ENCODE measurements around the gene CALCOCO1. TPM values are rescaled to one million over a fixed set of nuclear protein-coding genes. Genes with fewer than 3 reads are reported as not detected.

CALCOCO1 gene
- total and polyA plus RNA-seq, 2 of the 8 experiments (the other 6 are each of a cell fraction or from before 2014, with no cell fraction given), result 20.3 to 39.3 TPM

DNA sequence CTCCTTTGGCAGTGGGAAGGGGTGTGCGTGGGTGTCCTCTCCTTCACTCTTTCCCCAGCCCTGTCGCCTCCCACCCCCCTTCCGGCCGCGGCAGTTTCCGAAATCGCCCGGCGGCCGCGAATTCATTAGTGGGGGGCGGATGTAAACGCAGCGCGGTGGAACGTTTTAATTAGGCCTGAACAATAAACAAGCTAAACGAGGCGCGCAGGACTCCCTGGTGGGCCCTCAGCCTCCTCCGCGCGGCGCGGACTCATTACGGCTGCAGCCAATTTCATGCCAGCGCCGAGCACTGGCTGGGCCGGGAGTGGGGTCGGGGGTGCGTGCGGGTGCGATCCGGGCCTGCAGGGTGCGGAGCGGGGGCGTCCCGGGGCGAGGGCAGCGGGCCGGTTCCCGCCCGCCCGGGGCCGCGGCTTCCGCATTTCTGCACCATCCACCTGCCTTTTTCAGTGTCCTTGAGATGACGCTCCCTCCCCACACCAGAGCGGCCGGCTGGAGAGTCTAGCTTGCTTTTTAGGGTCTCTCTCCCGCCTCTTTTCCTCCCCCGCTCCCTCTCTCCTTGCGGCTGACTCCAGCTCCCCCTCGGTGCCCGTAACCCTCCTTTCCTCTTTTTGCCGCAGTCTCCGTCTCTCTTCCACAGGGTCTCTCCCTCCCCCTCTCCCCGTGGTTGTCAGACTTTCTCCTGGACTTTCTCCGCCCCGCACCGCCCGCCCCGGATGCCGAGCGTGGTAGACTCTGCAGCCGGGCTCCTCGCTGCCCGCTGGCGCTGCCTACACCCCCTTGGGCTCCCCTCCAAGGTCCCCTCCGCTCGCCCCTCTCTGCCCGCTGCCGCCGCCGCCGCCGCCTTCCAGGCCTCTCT is 24.3 kb upstream of the CALCOCO1 start, which contains the start of gene CISTR (continued):
- TF ChIP-seq BCL11A (IDR thresholded peaks at IDR 0.05; ENCODE audit: low read depth in 2 of 2, low read length in 2 of 2) (no peak), EZH2 (IDR thresholded peaks at IDR 0.05; ENCODE audit: low read depth, low read length, severe bottlenecking) (peak; percentile 81), RXRA (IDR thresholded peaks at IDR 0.05; ENCODE audit: insufficient read depth, low read depth, low read length) (no peak), EP300 (IDR thresholded peaks at IDR 0.05; ENCODE audit: borderline replicate concordance in 1 of 2, low read depth in 2 of 2, low read length in 2 of 2) (no peak), MAX (IDR thresholded peaks at IDR 0.05) (peak; percentile 21; the same call in 1 of the 2 replicates)
